Prostate gland (tissue), 2 donors: ENCODE results near the gene NDRG2. TPM values are rescaled to one million over a fixed set of nuclear protein-coding genes. Genes with fewer than 3 reads are reported as not detected.

Experiments
- DNase-seq: peaks from one replicate; pipeline ENCODE4 v3.0.0-alpha.2; 2019; ENCODE audit warnings: low spot score
- H3K27ac ChIP-seq, 2 donors: fragments of 200-600 bp; sonication (generic); 2 replicates each; pipeline ENCODE4 v1.5.1; 2017 to 2019
- H3K27me3 ChIP-seq: fragments of 200-600 bp; sonication (generic); replicated peaks from 2 replicates; pipeline ENCODE4 v1.5.1; 2019; ENCODE audit not compliant: insufficient read depth
- H3K36me3 ChIP-seq, 2 donors: fragments of 200-600 bp; sonication (generic); 1 replicate in 1 of 2; 2 replicates in 1 of 2; pipeline versions ENCODE4 v1.5.1 to v1.8.1; 2017 to 2019
- H3K4me1 ChIP-seq: fragments of 200-600 bp; sonication (generic); replicated peaks from 2 replicates; pipeline ENCODE4 v1.5.1; 2019
- H3K4me3 ChIP-seq, 2 donors: fragments of 200-600 bp; sonication (generic); 2 replicates each; pipeline ENCODE4 v1.5.1; 2017 to 2019
- H3K9me3 ChIP-seq: fragments of 200-600 bp; sonication (generic); 2 replicates; pipeline ENCODE4 v1.5.1; 2017
- POLR2A ChIP-seq: fragments of 450-650 bp; IDR thresholded peaks from one replicate; pipeline ENCODE4 v1.6.1; 2016; ENCODE audit warnings: antibody characterized with exemption, mild to moderate bottlenecking
- POLR2AphosphoS5 ChIP-seq: sonication (generic); formaldehyde crosslinking; IDR thresholded peaks from one replicate; pipeline ENCODE4 v1.6.1; 2017; ENCODE audit warnings: antibody characterized with exemption
- WGBS: methylation state at CpG from one replicate; pipeline ENCODE4 v1.1.5; 2018; 5-methylcytosine and 5-hydroxymethylcytosine counted together
- intact Hi-C: fragments of 100-400 bp; cut with DNase I; formaldehyde crosslinking; loops from one replicate; pipeline ENCODE4 v1.14.2; 2022
- total RNA-seq, 2 donors: library from RNA; depleted of rRNA; stranded (reverse); fragments of >200 nt; gene quantifications; one replicate each; pipeline ENCODE4 v1.1.0, GENCODE V29; 2016
- TF ChIP-seq, protein P1 (sequence below), 4 experiments: fragments of 200-600 bp in 2 of 4; fragments of 450-650 bp in 2 of 4; sonication (generic) in 2 of 4; IDR thresholded peaks; 1 replicate in 3 of 4; 2 replicates in 1 of 4; pipeline ENCODE4 v1.5.1; 2016 to 2019; ENCODE audit warnings: antibody characterized with exemption in 4 of 4, mild to moderate bottlenecking in 2 of 4, moderate library complexity in 2 of 4

NDRG2 gene
- 100 to 1,000 TPM; 230 to 304 TPM for total RNA-seq

DNA sequence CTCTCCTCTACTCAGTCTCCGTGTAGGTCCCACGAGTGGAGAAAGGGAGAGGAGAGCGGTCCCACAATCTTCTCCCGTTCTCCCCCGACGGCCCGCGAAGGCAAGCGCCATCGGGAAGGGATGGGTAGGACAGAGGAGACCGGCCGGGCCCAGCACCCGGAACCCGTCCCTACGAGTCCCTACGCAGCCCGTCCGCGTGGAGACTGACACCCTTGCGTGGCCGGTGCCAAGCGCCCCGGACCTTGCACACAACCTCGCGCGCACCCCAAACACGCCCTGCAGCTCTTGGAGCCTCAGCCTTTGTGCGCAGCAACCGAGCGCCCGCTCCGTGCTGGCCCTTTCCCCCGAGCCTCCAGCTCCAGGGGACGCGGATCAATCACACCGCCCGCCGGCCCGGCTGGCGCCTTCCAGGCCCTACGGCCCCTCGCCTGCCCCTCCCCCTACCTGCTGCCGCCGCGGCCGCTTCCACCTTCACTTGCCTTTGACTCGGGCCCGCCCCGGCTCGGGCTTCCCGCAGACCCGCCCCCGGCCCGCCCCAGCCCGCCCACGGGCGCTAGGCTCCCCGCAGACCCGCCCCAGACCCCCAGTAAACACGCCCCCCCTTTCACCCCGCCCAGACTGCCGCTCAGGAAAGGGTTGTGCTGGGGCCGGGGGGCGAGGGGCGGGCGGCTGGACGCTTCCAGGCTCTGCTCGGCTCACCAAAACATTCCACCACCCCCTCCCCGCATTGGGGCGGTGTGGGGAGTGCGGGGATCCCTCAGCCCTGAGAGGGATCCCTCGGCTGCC lies at the start of gene NDRG2:
TSS of gene NDRG2 (minus strand) at position 477 of the 786 bp plus-strand sequence. CDS start 1,746 bp downstream, outside the sequence.
- Histone ChIP-seq H3K27ac (peak within 1 kb of the TSS; percentile 87 to 95), H3K4me1 (peaks cover 4% of the 10 kb centered on the region), H3K36me3 (no peaks in the 10 kb centered on the region), H3K4me3 (peak within 1 kb of the TSS; percentile 70 to 84), H3K9me3 (no peaks in the 10 kb centered on the region), H3K27me3 (no peaks in the 10 kb centered on the region)
- under 1% methylated on average over 53 of the region's 72 CpGs for WGBS
- intact Hi-C loops, result loop anchor here (2.0 kb wide), 1 partner anchor 14 kb away; no protein-coding TSS in a partner anchor
- peak; percentile 84 for DNase-seq
- TF ChIP-seq POLR2A (peak; percentile 82), POLR2AphosphoS5 (peak; percentile 66)
- TF ChIP-seq, protein P1, sequence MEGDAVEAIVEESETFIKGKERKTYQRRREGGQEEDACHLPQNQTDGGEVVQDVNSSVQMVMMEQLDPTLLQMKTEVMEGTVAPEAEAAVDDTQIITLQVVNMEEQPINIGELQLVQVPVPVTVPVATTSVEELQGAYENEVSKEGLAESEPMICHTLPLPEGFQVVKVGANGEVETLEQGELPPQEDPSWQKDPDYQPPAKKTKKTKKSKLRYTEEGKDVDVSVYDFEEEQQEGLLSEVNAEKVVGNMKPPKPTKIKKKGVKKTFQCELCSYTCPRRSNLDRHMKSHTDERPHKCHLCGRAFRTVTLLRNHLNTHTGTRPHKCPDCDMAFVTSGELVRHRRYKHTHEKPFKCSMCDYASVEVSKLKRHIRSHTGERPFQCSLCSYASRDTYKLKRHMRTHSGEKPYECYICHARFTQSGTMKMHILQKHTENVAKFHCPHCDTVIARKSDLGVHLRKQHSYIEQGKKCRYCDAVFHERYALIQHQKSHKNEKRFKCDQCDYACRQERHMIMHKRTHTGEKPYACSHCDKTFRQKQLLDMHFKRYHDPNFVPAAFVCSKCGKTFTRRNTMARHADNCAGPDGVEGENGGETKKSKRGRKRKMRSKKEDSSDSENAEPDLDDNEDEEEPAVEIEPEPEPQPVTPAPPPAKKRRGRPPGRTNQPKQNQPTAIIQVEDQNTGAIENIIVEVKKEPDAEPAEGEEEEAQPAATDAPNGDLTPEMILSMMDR (IDR thresholded peaks at IDR 0.05), result peak in 1 of 4 experiments; percentile 8

DNA sequence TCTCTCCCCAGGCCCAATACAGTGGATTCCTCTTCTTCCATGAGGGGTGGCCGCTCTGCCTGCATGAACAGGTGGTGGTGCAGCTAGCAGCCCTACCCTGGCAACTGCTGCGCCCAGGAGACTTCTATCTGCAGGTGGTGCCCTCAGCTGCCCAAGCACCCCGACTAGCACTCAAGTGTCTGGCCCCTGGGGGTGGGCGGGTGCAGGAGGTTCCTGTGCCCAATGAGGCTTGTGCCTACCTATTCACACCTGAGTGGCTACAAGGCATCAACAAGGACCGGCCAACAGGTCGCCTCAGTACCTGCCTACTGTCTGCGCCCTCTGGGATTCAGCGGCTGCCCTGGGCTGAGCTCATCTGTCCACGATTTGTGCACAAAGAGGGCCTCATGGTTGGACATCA lies 49.1 kb upstream of the NDRG2 start:
- TF ChIP-seq POLR2AphosphoS5, result no peak
- no peak for TF ChIP-seq POLR2A
- TF ChIP-seq, protein P1 (IDR thresholded peaks at IDR 0.05), result no peak
- 83% methylated on average over 9 of the region's 9 CpGs for WGBS
- Histone ChIP-seq H3K4me3 (no peak overlapping the region), H3K27me3 (no peaks in the 10 kb centered on the region), H3K4me1 (peaks cover 14% of the 10 kb centered on the region), H3K36me3 (peaks cover 0 to 3% of the 10 kb centered on the region in 2 donors), H3K27ac (no peak overlapping the region), H3K9me3 (no peaks in the 10 kb centered on the region)
- intact Hi-C loops, result no loop called here
- no peak for DNase-seq

DNA sequence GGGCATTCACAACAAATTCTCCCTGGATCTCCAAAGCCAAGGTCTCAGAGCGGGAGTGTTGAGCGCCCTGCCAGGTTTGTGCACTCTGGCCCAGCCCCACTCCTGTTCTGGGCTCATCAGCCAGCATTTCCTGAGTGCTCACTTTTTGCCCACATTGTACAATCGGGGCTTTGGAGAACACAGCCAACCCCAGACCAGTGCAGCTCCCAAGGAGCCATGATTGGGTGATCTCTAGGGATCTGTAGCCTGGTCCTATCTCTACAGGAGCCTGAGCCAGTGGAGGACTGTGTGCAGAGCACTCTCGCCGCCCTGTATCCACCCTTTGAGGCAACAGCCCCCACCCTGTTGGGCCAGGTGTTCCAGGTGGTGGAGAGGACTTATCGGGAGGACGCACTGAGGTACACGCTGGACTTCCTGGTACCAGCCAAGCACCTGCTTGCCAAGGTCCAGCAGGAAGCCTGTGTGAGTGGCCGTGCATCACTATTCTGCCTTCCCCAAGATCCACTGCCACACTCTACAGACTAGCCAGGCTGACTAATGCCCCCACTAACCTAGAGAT lies 48.0 kb upstream of the NDRG2 start:
- Histone ChIP-seq H3K36me3 (no peaks in the 10 kb centered on the region), H3K27ac (peak overlapping the region in 1 of 2 donors; percentile 79), H3K27me3 (no peaks in the 10 kb centered on the region), H3K4me3 (no peak overlapping the region), H3K4me1 (peaks cover 15% of the 10 kb centered on the region), H3K9me3 (no peaks in the 10 kb centered on the region)
- DNase-seq, result no peak
- TF ChIP-seq POLR2AphosphoS5, result no peak
- TF ChIP-seq POLR2A, result no peak
- TF ChIP-seq, protein P1 (IDR thresholded peaks at IDR 0.05), result no peak
- intact Hi-C loops, result no loop called here
- WGBS, result 85% methylated on average over 9 of the region's 9 CpGs

DNA sequence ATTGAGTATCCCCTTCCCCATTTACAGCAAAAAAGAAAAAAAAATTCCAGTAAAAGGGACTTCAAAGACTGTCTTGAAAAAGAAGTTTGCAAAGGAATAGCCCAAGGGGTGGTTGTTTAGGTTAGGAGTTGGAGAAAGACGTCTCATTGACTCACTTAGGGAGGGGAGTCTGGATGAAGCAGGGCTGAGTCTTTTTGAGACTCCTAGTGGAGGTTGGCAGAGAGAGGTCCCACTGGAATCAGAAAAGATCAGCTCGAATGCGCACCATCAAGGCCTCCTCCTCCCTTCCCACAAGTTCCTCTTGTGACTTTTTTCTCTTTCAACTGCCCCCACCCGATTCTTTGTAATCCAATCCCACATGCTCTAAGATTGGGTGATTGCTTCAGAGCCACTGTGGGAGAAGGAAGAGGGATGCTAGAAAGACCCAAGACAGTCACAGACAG lies 47.2 kb upstream of the NDRG2 start:
- H3K27ac ChIP-seq, result peak overlapping the region; percentile 77 to 79
- DNase-seq, result no peak
- peaks cover 15% of the 10 kb centered on the region for H3K4me1 ChIP-seq
- no peaks in the 10 kb centered on the region for H3K36me3 ChIP-seq
- H3K4me3 ChIP-seq, result peak overlapping the region in 1 of 2 donors; percentile 51
- intact Hi-C loops, result no loop called here
- H3K27me3 ChIP-seq, result no peaks in the 10 kb centered on the region
- no peaks in the 10 kb centered on the region for H3K9me3 ChIP-seq
- TF ChIP-seq, protein P1 (IDR thresholded peaks at IDR 0.05), result no peak
- TF ChIP-seq POLR2A (no peak), POLR2AphosphoS5 (no peak)
- 23% methylated on average over 4 of the region's 4 CpGs for WGBS
